GM10248 (cell line): Measurements from ENCODE around the gene SYCE3.
"Not testable (repeated sequence)": the region's sequence is repeated elsewhere in the genome, so short reads cannot be mapped to it uniquely, and the experiment has no call there.

Experiments
- CTCF ChIA-PET: fragments of 300-600 bp; sonication (Branson Sonifier 250); formaldehyde crosslinking; extraction: SDS; loops from one replicate; lab custom pipeline; 2021; ENCODE audit warnings: antibody characterized with exemption; lab: Yijun Ruan, JAX
- POLR2A ChIA-PET: fragments of 350-650 bp; sonication (Branson Sonifier 250); formaldehyde crosslinking; extraction: SDS; loops from one replicate; lab custom pipeline; 2020; ENCODE audit warnings: antibody characterized with exemption; lab: Yijun Ruan, JAX
- DNase-seq: peaks from one replicate; pipeline ENCODE4 v3.0.0; 2012; ENCODE audit errors: extremely low spot score
- CTCF ChIP-seq: IDR thresholded peaks from 2 replicates; pipeline ENCODE4 v1.5.1; 2012; ENCODE audit warnings: mild to moderate bottlenecking, low read depth; ENCODE audit errors: extremely low read depth, missing control alignments, control extremely low read depth

The SYCE3 gene

DNA sequence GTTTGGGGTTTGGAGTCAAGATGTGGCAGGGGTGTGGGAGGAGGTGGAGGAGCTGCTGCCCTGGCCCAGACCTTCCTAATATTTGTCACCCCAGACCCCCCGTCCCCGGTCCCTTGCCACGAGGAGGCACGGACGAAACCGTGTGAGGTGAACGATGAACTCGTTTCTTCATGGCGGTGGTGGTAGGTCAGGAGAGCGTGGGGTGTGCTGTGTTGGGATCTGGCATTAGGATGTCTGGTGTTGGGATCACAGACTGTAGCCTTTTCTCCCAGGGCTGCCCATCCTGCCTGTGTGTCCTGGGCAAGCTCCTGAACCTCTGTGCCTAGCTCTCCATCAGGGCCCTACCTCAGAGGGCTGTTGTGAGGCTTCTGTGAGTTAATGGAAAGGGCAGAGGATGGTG lies 46.3 kb upstream of the SYCE3 start:
- TF ChIP-seq CTCF, result no peak
- ChIA-PET CTCF (interaction anchor here (3.8 kb wide), 1 partner anchor 12 kb away, joined by 25 read pairs; no protein-coding TSS in a partner anchor), POLR2A (interaction anchor here (0.7 kb wide), 1 partner anchor 60 kb away, joined by 3 read pairs; no protein-coding TSS in a partner anchor)
- DNase-seq, result no peak

DNA sequence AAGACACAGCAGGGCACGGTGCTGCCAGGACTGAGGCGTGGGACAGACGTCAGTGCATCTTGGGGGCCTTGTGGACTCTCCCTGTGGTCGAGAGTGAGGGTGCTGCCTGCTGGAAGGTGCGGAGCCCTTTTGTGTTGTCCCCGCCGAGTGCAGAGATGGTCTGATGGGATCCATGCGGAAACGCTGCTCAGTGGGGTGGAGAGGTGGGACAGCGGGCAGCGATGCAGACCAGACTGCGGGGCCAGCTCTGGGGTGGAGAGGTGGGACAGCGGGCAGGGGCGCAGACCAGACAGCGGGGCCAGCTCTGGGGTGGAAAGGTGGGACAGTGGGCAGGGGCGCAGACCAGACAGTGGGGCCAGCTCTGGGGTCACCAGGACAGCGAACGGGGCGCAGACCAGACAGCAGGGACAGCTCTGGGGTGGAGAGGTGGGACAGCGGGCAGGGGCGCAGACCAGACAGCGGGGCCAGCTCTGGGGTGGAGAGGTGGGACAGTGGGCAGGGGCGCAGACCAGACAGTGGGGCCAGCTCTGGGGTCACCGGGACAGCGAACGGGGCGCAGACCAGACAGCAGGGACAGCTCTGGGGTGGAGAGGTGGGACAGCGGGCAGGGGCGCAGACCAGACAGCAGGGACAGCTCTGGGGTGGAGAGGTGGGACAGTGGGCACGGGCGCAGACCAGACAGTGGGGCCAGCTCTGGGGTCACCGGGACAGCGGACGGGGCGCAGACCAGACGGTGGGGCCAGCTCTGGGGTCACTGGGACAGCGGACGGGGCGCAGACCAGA lies 45.5 kb upstream of the SYCE3 start:
- CTCF ChIA-PET, result interaction anchor here (1.3 to 3.8 kb wide), 2 partner anchors 12 to 32 kb away, joined by 3 to 25 read pairs; no protein-coding TSS in a partner anchor
- DNase-seq, result not testable (repeated sequence)
- POLR2A ChIA-PET, result interaction anchor here (0.7 kb wide), 1 partner anchor 61 kb away, joined by 3 read pairs; no protein-coding TSS in a partner anchor

DNA sequence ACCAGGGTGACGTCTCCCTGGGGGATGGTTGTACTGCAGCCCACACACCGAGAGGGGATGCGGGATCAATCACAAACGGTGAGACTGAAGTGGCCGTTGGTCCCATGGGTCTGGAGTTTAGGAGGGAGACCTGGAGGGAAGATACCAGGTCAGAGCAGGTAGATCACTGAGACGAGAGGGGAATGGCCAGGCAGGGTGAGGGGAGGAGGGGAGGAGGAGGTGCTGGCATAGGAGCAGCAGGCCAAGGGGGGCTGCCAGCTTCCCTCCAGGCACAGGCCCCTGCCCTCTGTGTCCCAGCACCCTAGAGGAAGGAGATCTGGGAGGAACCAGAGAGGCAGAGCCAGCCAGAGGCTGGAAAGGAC lies 44.9 kb upstream of the SYCE3 start:
- CTCF ChIA-PET, result interaction anchor here (1.3 to 3.8 kb wide), 2 partner anchors 13 to 32 kb away, joined by 3 to 25 read pairs; no protein-coding TSS in a partner anchor

GRCh38 chr22:50606946-50607658 lies 44.4 kb upstream of the SYCE3 start:
- DNase-seq, result no peak
- CTCF ChIA-PET, result interaction anchor here (1.1 to 3.8 kb wide), 4 partner anchors 14 to 331 kb away, joined by 3 to 25 read pairs (median 3); no protein-coding TSS in a partner anchor
- POLR2A ChIA-PET, result no interaction called here
- no peak for TF ChIP-seq CTCF

More for the DNA sequence above, 44.9 kb upstream of the SYCE3 start:
- no peak for TF ChIP-seq CTCF
- POLR2A ChIA-PET, result no interaction called here
- DNase-seq, result no peak

GRCh38 chr22:50606165-50606945 lies 43.6 kb upstream of the SYCE3 start:
- peak; percentile 37 for DNase-seq
- ChIA-PET CTCF (interaction anchor here (0.6 to 3.8 kb wide), 5 partner anchors 11 to 330 kb away, joined by 3 to 25 read pairs (median 3); no protein-coding TSS in a partner anchor), POLR2A (no interaction called here)
- TF ChIP-seq CTCF, result peak; percentile 19

GRCh38 chr22:50605613-50606074 lies 42.9 kb upstream of the SYCE3 start:
- CTCF ChIA-PET, result interaction anchor here (3.8 kb wide), 1 partner anchor 15 kb away, joined by 25 read pairs; no protein-coding TSS in a partner anchor
- DNase-seq, result no peak
- TF ChIP-seq CTCF, result no peak
- POLR2A ChIA-PET, result no interaction called here
